ENCODE results near the gene NPIPB4.
"Not testable (repeated sequence)": the region's sequence is repeated elsewhere in the genome, so short reads cannot be mapped to it uniquely, and the experiment has no call there.

The NPIPB4 gene

GRCh38 chr16:21857656-21858055 lies at the start of gene NPIPB4:
Gene NPIPB4, minus strand, starts transcription at chr16:21857756. Its CDS starts 378 bp downstream, at chr16:21857378.
- not testable (repeated sequence) for DNase-seq

- DNase-seq, result not testable (repeated sequence)
Measured at GRCh38 chr16:21898998-21899397, 41.4 kb upstream of the NPIPB4 start.

- DNase-seq, result peak; percentile 33
Measured at GRCh38 chr16:21881988-21882387, 24.4 kb upstream of the NPIPB4 start.

GRCh38 chr16:21837186-21837585 lies 20.4 kb downstream of the NPIPB4 start:
- not testable (repeated sequence) for DNase-seq

- DNase-seq, result not testable (repeated sequence)
Measured at GRCh38 chr16:21836334-21836733, 21.2 kb downstream of the NPIPB4 start.

GRCh38 chr16:21835747-21836146 lies 21.8 kb downstream of the NPIPB4 start:
- DNase-seq, result not testable (repeated sequence)

GRCh38 chr16:21834211-21834610 lies 23.3 kb downstream of the NPIPB4 start:
- not testable (repeated sequence) for DNase-seq

GRCh38 chr16:21829929-21830328 lies 27.6 kb downstream of the NPIPB4 start:
- DNase-seq, result not testable (repeated sequence)

GRCh38 chr16:21826067-21826706 lies 31.4 kb downstream of the NPIPB4 start:
- not testable (repeated sequence) for DNase-seq

- DNase-seq, result not testable (repeated sequence)
Measured at GRCh38 chr16:21825526-21825925, 32.0 kb downstream of the NPIPB4 start.

- not testable (repeated sequence) for DNase-seq
Measured at GRCh38 chr16:21823258-21823657, 34.3 kb downstream of the NPIPB4 start.

GRCh38 chr16:21820908-21821465 lies 36.6 kb downstream of the NPIPB4 start:
- DNase-seq, result not testable (repeated sequence)

GRCh38 chr16:21820028-21820907 lies 37.3 kb downstream of the NPIPB4 start:
- DNase-seq, result peak; percentile 74

- DNase-seq, result not testable (repeated sequence)
Measured at GRCh38 chr16:21819617-21820016, 37.9 kb downstream of the NPIPB4 start.

GRCh38 chr16:21817012-21817411 lies 40.5 kb downstream of the NPIPB4 start:
- not testable (repeated sequence) for DNase-seq

- DNase-seq, result not testable (repeated sequence)
Measured at GRCh38 chr16:21815694-21816093, 41.9 kb downstream of the NPIPB4 start.

- not testable (repeated sequence) for DNase-seq
Measured at GRCh38 chr16:21802375-21802663, 55.2 kb downstream of the NPIPB4 start.

- DNase-seq, result peak; percentile 57
Measured at GRCh38 chr16:21801538-21802374, 55.8 kb downstream of the NPIPB4 start.

- DNase-seq, result not testable (repeated sequence)
Measured at GRCh38 chr16:21798601-21799000, 59.0 kb downstream of the NPIPB4 start.

- DNase-seq, result not testable (repeated sequence)
Measured at GRCh38 chr16:21793310-21793709, 64.2 kb downstream of the NPIPB4 start.

GRCh38 chr16:21790506-21790905 lies 67.0 kb downstream of the NPIPB4 start:
- not testable (repeated sequence) for DNase-seq
